Stomach (tissue), 4 donors: ENCODE measurements around the gene USP34.

Experiments
- POLR2A ChIP-seq, 4 donors: fragments of 450-650 bp; IDR thresholded peaks; one replicate each; pipeline ENCODE4 v1.6.1; 2016; ENCODE audit warnings: antibody characterized with exemption in 4 of 4, control low read depth in 2 of 4, mild to moderate bottlenecking in 1 of 4, moderate library complexity in 1 of 4
- TF ChIP-seq, protein P1 (sequence below), 7 experiments: fragments of 450-650 bp in 4 of 7; fragments of 200-600 bp in 3 of 7; sonication (generic) in 3 of 7; IDR thresholded peaks; one replicate each; pipeline ENCODE4 v1.5.1; 2016 to 2019; ENCODE audit warnings: antibody characterized with exemption in 7 of 7, control low read depth in 2 of 7, mild to moderate bottlenecking in 1 of 7

DNA sequence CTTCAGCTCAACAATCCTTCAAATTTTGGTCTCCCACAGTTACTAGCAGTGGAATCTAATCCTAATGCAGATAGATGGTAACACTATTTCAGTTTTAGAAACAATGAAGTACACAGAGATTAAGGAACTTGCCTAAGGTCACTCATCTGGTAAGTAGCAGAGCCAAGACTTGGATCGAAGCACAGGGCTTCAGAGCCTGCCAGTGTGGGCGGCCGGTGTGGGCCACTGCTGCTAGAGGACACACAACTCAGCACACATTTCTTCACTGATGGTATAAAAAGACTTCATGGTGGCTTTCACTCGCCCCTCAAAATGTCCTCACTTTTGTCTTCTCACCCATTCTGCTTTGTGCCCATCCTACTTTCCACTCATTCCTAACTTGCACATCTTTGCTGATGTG is 297.8 kb downstream of the USP34 start:
- TF ChIP-seq POLR2A (IDR thresholded peaks at IDR 0.05), result no peak
- TF ChIP-seq, protein P1, sequence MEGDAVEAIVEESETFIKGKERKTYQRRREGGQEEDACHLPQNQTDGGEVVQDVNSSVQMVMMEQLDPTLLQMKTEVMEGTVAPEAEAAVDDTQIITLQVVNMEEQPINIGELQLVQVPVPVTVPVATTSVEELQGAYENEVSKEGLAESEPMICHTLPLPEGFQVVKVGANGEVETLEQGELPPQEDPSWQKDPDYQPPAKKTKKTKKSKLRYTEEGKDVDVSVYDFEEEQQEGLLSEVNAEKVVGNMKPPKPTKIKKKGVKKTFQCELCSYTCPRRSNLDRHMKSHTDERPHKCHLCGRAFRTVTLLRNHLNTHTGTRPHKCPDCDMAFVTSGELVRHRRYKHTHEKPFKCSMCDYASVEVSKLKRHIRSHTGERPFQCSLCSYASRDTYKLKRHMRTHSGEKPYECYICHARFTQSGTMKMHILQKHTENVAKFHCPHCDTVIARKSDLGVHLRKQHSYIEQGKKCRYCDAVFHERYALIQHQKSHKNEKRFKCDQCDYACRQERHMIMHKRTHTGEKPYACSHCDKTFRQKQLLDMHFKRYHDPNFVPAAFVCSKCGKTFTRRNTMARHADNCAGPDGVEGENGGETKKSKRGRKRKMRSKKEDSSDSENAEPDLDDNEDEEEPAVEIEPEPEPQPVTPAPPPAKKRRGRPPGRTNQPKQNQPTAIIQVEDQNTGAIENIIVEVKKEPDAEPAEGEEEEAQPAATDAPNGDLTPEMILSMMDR (IDR thresholded peaks at IDR 0.05), result no peak
